ENCODE results near the gene KIFC1. TPM values are rescaled to one million over a fixed set of nuclear protein-coding genes. Genes with fewer than 3 reads are reported as not detected.
A peak's percentile ranks its signal among the peaks of the same experiment; 100 is the strongest.
"Not testable (repeated sequence)": the region's sequence is repeated elsewhere in the genome, so short reads cannot be mapped to it uniquely, and the experiment has no call there.

KIFC1 gene, protein sequence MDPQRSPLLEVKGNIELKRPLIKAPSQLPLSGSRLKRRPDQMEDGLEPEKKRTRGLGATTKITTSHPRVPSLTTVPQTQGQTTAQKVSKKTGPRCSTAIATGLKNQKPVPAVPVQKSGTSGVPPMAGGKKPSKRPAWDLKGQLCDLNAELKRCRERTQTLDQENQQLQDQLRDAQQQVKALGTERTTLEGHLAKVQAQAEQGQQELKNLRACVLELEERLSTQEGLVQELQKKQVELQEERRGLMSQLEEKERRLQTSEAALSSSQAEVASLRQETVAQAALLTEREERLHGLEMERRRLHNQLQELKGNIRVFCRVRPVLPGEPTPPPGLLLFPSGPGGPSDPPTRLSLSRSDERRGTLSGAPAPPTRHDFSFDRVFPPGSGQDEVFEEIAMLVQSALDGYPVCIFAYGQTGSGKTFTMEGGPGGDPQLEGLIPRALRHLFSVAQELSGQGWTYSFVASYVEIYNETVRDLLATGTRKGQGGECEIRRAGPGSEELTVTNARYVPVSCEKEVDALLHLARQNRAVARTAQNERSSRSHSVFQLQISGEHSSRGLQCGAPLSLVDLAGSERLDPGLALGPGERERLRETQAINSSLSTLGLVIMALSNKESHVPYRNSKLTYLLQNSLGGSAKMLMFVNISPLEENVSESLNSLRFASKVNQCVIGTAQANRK
- total RNA-seq, result 100 to 1,000 TPM; 103 to 170 TPM

DNA sequence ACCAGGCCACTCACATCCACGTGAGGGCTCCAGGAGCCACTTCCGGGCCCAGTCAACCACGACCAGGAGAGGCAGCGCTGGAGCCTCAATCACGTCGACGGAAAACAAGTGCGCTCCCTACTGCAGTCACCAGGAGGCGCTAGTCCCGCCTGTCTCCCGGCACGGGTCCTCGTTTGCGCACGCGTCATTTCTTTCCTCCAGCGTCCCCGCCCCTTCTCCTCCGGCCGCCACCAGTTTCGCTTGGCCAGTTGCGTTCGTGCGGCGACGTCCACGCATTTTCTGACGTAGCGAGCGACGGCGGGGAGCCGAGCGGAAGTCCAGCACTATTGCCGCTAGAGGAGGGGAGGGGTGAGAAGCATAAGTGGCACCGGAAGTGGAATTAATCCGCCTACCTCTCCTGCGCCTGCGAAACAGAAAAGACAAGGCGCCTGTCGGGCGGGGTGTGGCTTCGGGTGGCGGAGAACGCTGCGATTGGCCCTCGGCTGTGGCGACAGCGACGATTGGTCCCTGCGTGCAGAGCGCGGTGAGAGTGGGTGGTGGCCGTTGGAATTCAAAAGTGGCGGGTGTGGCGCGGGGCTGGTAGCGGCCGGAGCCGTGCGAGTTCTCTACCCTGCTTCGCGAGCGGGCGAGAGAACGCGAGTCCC lies at the start of gene KIFC1:
KIFC1 (plus strand) TSS at position 546 of the 644 bp plus-strand sequence. CDS start 163 bp downstream, outside the sequence.
- Mint-ChIP-seq H3K9me3 (no peaks in the 10 kb centered on the region), H3K27ac (peak within 1 kb of the TSS; percentile 95 to 99), H3K36me3 (peaks cover 19 to 27% of the 10 kb centered on the region in 2 donors)
- DNase-seq (ENCODE audit: low spot score in 2 of 2), result peak; percentile 99 to 100
- ATAC-seq, result peak; percentile 87 to 92

DNA sequence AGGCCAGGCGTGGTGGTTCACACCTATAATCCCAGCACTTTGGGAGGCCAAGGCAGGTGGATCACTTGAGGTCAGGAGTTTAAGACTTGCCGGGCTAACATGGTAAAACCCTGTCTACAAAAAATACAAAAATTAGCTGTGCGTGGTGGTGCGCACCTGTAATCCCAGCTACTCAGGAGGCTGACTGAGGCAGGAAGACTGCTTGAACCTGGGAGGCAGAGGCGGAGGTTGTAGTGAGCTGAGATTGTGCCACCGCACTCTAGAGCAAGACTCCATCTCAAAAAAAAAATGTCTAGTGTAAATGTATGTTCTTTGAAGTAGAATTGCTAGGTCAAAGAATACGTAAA lies 48.0 kb upstream of the KIFC1 start:
- peak; percentile 18 to 31 for ATAC-seq
- H3K27ac Mint-ChIP-seq, result peak overlapping the region in 1 of 2 donors; percentile 42
- DNase-seq (ENCODE audit: low spot score in 2 of 2); H3K36me3 Mint-ChIP-seq; H3K9me3 Mint-ChIP-seq: not testable (repeated sequence)

DNA sequence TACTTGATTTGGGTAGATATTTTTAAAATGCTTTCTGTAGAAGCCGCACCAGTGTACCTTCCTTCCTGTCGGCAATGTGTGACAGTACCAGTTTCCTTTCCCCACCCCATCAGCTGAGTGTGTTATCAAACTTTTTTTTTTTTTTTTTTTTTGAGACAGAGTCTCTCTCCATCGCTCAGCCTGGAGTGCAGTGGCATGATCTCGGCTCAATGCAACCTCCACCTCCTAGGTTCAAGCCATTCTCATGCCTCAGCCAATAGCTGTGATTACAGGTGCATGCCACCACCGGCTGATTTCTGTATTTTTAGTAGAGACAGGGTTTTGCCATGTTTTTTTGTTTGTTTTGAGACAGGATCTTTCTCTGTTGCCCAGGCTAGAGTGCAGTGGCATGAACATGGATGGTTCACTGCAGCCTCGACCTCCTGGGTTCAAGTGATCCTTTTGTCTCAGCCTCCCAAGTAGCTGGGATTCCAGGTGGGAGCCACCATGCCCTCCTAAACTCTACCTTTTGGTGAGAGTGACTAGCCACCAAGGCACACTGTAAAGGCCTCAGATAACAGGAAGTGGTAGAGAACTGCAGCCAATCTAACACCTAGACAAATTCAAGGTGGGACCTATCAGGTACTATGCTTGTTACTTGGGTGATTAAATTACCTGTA lies 47.5 kb upstream of the KIFC1 start:
- no peaks in the 10 kb centered on the region for H3K9me3 Mint-ChIP-seq
- H3K36me3 Mint-ChIP-seq, result no peaks in the 10 kb centered on the region
- peak overlapping the region in 1 of 2 donors; percentile 42 for H3K27ac Mint-ChIP-seq
- peak in 1 of 2 donors; percentile 21 for DNase-seq (ENCODE audit: low spot score in 2 of 2)
- ATAC-seq, result peak; percentile 79 to 83

DNA sequence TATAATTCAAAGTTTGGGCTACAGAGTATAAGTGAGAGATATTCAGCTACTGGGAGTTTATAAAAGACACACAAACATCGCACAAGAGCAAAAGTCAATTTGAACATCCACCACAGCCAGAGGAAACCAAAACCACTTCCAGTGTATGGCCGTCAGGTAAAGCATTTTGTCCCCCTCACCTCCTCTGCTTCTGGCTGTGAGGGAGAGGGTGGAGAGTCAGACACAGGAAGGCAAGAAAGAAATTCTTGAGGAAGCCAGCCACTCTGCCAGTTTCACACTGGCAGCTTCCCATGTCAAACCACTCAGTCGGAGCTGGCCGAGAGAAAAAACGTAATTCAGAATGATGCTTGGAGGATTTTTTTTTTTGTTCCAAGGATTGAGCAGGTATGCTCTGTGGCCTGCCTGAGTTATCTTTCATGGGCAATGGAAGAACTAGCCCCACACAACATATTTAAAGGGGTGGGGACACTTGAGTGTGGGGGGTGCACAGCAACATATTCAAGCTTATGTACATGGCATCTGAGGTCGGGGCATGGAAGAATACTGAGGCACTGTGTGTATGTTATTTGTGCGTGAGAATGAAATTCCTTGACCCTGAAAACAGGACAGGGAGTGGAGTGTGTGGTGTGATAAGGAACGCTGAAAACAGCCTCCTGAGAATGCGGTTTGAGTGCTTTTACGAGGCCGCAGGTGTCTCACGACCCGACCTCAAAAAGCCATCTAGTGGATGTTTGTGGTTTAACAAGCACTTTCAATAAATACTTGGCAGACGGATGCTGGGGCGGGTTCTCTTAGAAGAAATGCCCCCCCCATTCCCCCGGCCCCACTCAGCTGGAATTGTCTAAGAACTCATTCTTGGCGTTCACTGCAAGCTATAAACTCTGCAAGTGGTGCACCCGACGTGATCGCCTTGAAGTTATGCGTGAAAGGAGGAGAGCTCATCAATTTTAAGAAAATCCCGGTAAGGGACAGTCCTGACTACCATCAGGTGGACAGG lies 46.6 kb upstream of the KIFC1 start:
- H3K9me3 Mint-ChIP-seq, result no peaks in the 10 kb centered on the region
- H3K36me3 Mint-ChIP-seq, result no peaks in the 10 kb centered on the region
- ATAC-seq, result peak; percentile 59 to 68
- H3K27ac Mint-ChIP-seq, result peak overlapping the region; percentile 69 to 72
- peak; percentile 45 to 67 for DNase-seq (ENCODE audit: low spot score in 2 of 2)

DNA sequence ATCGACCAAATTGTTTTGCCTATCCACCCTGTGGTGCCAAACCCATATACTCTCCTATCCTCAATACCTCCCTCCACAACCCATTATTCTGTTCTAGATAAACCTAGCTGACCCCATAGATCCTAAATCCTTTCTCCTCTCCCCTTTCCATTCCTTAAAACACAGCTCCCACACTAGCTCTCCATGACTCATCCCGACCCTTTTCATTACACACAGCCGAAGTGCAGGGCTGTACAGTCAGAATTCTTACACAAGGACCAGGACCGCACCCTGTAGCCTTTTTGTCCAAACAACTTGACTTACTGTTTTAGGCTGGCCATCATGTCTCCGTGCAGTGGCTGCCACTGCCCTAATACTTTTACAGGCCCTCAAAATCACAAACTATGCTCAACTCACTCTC lies 44.7 kb upstream of the KIFC1 start:
- not testable (repeated sequence) for ATAC-seq; DNase-seq (ENCODE audit: low spot score in 2 of 2); H3K9me3 Mint-ChIP-seq; H3K36me3 Mint-ChIP-seq
- peak overlapping the region in 1 of 2 donors; percentile 15 for H3K27ac Mint-ChIP-seq

DNA sequence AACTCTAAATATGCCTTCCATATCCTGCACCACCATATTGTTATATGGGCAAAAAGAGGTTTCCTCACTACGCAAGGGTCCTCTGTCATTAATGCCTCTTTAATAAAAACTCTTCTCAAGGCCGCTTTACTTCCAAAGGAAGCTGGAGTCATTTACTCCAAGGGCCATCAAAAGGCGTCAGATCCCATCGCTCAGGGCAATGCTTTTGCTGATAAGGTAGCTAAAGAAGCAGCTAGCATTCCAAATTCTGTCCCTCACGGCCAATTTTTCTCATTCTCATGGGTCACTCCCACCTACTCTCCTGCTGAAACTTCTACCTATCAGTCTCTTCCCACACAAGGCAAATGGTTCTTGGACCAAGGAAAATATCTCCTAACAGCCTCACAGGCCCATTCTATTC lies 43.8 kb upstream of the KIFC1 start:
- Mint-ChIP-seq H3K27ac (peak overlapping the region in 1 of 2 donors; percentile 1), H3K9me3 (no peaks in the 10 kb centered on the region), H3K36me3 (no peaks in the 10 kb centered on the region)
- DNase-seq (ENCODE audit: low spot score in 2 of 2) (no peak), ATAC-seq (no peak)

DNA sequence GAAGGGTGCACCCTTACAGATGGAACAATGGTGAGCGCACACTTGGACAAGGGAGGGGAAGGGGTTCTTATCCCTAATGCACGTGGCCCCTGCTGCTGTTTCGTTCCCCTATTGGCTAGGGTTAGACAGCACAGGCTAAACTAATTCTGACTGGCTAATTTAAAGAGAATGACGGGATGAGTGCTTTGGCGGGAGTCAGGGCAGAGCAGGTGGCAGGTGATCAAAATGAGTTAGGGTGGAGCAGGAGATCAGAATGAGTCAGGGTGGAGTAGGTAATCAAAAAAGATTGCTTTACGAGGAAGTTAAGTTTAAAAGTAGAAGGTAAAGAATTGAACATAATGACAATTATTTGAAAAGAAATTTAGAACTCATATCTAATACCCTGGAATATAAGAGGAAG lies 35.8 kb upstream of the KIFC1 start:
- ATAC-seq; H3K36me3 Mint-ChIP-seq; DNase-seq (ENCODE audit: low spot score in 2 of 2); H3K9me3 Mint-ChIP-seq: not testable (repeated sequence)
- H3K27ac Mint-ChIP-seq, result peak overlapping the region in 1 of 2 donors; percentile 3

DNA sequence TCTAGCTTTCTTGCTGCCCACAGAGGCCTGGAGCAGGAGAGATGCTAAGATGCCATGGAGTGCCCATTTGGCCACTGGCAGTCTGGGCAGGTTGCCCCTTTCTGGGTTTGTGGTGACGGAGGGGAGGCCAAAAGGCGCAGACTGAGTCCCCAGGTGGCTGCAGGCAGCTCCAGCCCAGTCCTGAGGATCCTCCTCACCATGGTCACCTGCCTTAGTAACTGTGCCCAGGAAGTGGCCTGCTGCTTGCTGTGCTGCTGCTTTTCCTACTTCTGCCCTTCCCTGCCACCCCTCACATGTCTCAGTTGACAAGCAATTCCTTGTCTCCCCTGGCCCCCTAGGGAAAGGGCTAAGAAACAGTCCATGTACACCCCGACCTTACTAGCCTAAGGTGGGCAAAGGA lies 35.3 kb upstream of the KIFC1 start:
- no peak for ATAC-seq
- no peak for DNase-seq (ENCODE audit: low spot score in 2 of 2)
- no peaks in the 10 kb centered on the region for H3K36me3 Mint-ChIP-seq
- H3K9me3 Mint-ChIP-seq, result no peaks in the 10 kb centered on the region
- no peak overlapping the region for H3K27ac Mint-ChIP-seq

DNA sequence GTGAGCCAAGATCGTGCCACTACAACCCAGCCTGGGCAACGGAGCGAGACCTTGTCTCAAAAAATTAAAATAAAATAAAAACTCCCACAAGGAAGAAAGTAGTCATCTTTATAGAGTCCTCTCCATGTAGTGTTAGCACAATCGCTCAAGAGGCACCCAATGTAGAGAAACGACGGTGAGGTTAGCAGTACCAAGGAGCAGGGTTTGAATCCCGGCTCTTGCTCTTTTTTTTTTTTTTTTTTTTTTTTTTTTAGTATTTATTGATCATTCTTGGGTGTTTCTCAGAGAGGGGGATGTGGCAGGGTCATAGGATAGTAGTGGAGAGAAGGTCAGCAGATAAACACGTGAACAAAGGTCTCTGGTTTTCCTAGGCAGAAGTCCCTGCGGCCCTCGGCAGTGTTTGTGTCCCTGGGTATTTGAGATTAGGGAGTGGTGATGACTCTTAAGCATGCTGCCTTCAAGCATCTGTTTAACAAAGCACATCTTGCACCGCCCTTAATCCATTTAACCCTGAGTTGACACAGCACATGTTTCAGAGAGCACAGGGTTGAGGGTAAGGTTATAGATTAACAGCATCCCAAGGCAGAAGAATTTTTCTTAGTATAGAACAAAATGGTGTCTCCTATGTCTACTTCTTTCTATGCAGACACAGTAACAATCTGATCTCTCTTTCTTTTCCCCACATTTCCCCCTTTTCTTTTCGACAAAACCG lies 34.3 kb upstream of the KIFC1 start:
- not testable (repeated sequence) for ATAC-seq; DNase-seq (ENCODE audit: low spot score in 2 of 2); H3K27ac Mint-ChIP-seq; H3K36me3 Mint-ChIP-seq; H3K9me3 Mint-ChIP-seq

DNA sequence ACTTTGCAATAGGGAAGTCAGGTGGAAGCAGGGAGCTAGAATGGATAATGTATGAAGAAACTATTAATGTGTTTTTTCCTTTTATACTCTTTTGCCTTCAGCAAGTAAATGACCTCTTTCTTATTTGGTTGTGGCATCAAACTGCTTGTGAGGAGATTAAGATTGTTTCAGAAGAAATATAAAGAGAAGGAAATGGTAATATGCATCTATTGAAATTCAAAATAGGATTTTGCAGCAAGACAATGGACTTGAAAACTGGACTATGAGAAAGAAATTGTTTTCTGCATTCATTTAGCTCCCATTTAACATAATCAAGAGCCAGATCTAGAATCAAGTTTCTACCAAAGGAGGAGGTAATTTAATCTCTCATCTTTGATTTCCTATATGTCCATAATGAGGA lies 32.3 kb upstream of the KIFC1 start:
- no peak for DNase-seq (ENCODE audit: low spot score in 2 of 2)
- Mint-ChIP-seq H3K36me3 (no peaks in the 10 kb centered on the region), H3K27ac (no peak overlapping the region), H3K9me3 (no peaks in the 10 kb centered on the region)
- no peak for ATAC-seq

DNA sequence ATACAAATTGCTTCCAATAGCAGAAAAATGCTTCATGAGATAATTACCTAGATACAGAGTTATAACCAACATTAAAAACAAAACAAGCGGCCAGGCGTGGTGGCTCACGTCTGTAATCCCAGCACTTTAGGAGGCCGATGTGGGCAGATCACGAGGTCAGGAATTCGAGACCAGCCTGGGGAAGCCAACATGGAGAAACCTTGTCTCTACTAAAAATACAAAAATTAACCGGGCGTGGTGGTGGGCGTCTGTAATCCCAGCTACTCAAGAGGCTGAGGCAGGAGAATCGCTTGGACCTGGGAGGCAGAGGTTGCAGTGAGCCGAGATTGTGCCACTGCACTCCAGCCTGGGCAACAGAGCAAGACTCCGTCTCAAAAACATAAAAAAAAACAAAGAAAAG lies 28.1 kb upstream of the KIFC1 start:
- not testable (repeated sequence) for DNase-seq (ENCODE audit: low spot score in 2 of 2); H3K27ac Mint-ChIP-seq; H3K9me3 Mint-ChIP-seq; H3K36me3 Mint-ChIP-seq; ATAC-seq

DNA sequence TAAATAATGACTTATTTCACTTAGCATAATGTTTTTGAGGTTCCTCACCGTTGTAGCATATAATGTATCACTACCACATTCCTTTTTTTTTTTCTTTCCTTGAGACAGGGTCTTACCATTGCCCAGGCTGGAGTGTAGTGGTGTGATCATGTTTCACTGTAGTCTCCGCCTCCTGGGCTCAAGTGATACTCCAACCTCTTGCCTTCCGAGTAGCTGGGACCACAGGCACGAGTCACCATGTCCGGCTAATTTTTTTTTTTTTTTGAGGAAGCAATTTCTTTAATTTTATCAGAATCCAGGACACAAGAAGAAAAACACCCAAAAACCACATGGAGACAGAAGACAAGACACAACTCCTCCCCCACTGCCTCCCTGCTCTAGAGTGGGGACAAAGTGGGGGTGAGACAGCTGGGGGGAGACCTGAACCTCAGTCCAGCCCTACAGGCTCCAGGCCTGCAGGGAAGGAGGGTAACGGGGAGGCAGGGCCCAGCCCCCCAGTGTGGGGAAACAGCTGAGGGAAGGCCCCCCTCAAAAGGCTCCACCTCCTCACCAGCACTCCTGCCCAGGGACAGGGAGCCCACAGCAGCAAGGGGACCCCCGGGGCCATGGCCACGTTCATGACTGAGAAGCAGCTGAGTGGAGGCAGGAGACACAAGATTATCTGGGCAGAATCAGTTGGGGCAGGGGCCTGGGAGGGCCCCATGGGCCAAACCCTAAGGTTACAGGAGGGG lies 27.0 kb upstream of the KIFC1 start:
- ATAC-seq, result peak in 1 of 2 donors; percentile 55

DNA sequence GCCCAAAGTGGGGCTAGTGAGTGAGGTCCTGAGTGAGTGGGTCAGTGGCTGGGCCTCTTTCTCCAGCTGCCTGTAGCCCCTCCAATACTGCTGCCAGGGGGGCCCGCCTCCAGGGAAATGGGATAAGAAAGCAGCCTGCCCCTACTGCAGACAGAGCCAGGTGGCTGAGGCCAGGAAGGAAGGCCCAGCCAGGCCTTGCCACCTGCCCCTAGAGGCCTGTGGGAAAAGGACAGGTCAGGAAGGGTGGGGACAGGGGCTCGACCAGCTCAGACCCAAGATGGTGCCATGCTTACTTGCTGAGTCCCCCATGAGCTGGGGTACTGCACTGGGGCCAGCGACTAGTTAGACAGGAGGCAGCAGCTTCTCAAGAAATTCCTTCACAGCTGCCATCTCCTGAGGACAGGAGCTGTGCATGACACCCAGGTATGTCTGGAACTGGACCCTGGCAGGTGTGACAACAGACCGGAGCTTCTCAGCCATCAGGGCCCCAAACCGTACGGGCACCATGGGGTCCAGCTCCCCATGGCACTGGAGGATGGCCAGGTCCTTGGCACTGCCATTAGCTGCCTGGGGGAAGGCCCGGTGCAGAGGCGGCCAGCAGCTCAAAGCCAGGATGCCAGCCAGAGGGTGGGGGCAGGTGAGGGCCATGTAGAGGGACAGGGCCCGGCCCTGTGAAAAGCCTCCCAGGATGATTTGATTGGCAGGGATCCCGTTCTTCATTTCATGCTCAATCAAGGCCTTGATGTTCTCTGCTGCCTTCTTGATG lies 26.2 kb upstream of the KIFC1 start:
- H3K27ac Mint-ChIP-seq, result peak overlapping the region in 1 of 2 donors; percentile 29
- not testable (repeated sequence) for H3K36me3 Mint-ChIP-seq; DNase-seq (ENCODE audit: low spot score in 2 of 2); H3K9me3 Mint-ChIP-seq
- peak in 1 of 2 donors; percentile 47 for ATAC-seq

More for the DNA sequence above, 27.0 kb upstream of the KIFC1 start:
- not testable (repeated sequence) for H3K9me3 Mint-ChIP-seq; H3K36me3 Mint-ChIP-seq; DNase-seq (ENCODE audit: low spot score in 2 of 2)
- peak overlapping the region in 1 of 2 donors; percentile 29 for H3K27ac Mint-ChIP-seq

All from activated naive CD4-positive, alpha-beta T cell treated with anti-CD3 and anti-CD28 coated beads, Interleukin-2, amount 50 U/mL, for 72 hours (primary cell).